ENCODE results near the gene MRPL24. TPM values are rescaled to one million over a fixed set of nuclear protein-coding genes. Genes with fewer than 3 reads are reported as not detected.

The MRPL24 gene
- total and polyA plus RNA-seq, 9 of the 15 experiments (the other 6 are each of a cell fraction or from before 2014, with no cell fraction given) = 74.3 to 267 (median 113) TPM

- TF ChIP-seq KLF16 (IDR thresholded peaks at IDR 0.05) (peak; percentile 29; the same call in 1 of the 2 replicates), CREB1 (IDR thresholded peaks at IDR 0.05) (peak; percentile 52; the same call in 1 of the 2 replicates), CREB1 (CRISPR knock-in tag; IDR thresholded peaks at IDR 0.05) (peak; percentile 46; the same call in 1 of the 2 replicates), ZNF224 (CRISPR knock-in tag; IDR thresholded peaks at IDR 0.05) (no peak), OTX1 (CRISPR knock-in tag; IDR thresholded peaks at IDR 0.05) (peak; percentile 11; the same call in 1 of the 2 replicates), JUNB (CRISPR knock-in tag; conservative IDR thresholded peaks at IDR 0.05) (no peak), TAF7 (tag; IDR thresholded peaks at IDR 0.05) (no peak), HDAC6 (IDR thresholded peaks at IDR 0.05; ENCODE audit: low read depth, low read length) (no peak), NFYB (IDR thresholded peaks at IDR 0.05; ENCODE audit: extremely low read depth, insufficient read length) (no peak), ZNF77 (CRISPR knock-in tag; IDR thresholded peaks at IDR 0.05) (no peak), NR2F6 (CRISPR knock-in tag; IDR thresholded peaks at IDR 0.05) (no peak), HCFC1 (IDR thresholded peaks at IDR 0.05; ENCODE audit: low read depth, low read length) (peak; percentile 49), ZNF609 (CRISPR knock-in tag; IDR thresholded peaks at IDR 0.05; ENCODE audit: borderline replicate concordance) (no peak), ZNF75A (CRISPR knock-in tag; IDR thresholded peaks at IDR 0.05) (no peak), FOXM1 (IDR thresholded peaks at IDR 0.05; ENCODE audit: low read depth) (no peak), FOXM1 (CRISPR knock-in tag; IDR thresholded peaks at IDR 0.05; ENCODE audit: low read depth) (no peak), ZNF263 (CRISPR knock-in tag; IDR thresholded peaks at IDR 0.05; ENCODE audit: borderline replicate concordance) (peak; percentile 80), ZBTB26 (CRISPR knock-in tag; IDR thresholded peaks at IDR 0.05) (no peak), CHCHD3 (CRISPR knock-in tag; IDR thresholded peaks at IDR 0.05) (no peak), TBL1XR1 (IDR thresholded peaks at IDR 0.05; ENCODE audit: low read length in 2 of 2) (no peak), ARID3A (IDR thresholded peaks at IDR 0.05; ENCODE audit: borderline replicate concordance, low read depth, low read length) (no peak), EP400 (IDR thresholded peaks at IDR 0.05) (peak; percentile 82; the same call in 1 of the 2 replicates)
These were observed 15.1 kb downstream of the MRPL24 start (continued) for GRCh38 chr1:156725683-156726280.
